ENCODE data around the gene WSCD1.

DNA sequence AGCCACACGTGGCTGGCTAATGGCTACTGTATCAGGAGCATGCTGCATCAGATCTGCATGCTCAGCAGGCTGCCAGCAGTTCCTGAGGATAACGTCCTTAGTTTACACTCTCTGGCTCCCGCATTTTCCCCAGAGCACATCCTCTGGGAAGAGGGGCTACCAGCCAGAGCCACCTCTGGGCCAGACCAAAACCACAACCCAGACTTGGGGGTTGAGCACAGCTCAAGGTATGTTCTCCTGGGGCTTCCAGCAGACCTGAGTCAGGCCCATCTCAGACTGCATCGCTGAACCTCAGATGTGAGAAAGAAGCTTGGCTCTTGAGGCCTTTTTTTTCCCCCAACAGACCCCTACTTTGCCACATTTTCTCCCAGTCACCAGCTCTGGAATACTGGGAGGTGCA lies 23.7 kb upstream of the WSCD1 start:
- TF ChIP-seq EZH2 (IDR thresholded peaks at IDR 0.05) = no peak
- TF ChIP-seq POLR2AphosphoS5 (IDR thresholded peaks at IDR 0.05; ENCODE audit: borderline replicate concordance, low read depth, low read length) = no peak
- TF ChIP-seq FOXP2 (optimal IDR thresholded peaks at IDR 0.05; ENCODE audit: control extremely low read depth, extremely low read length, insufficient read depth) = no peak
